HEK293 (cell line): ENCODE data around the gene FBXO3.

Experiments used
- CTCF ChIA-PET: fragments of 350-600 bp; formaldehyde crosslinking; extraction: SDS; loops from one replicate; lab custom pipeline; 2021; ENCODE audit warnings: antibody characterized with exemption; lab: Yijun Ruan, JAX
- POLR2A ChIA-PET: fragments of 300-600 bp; formaldehyde crosslinking; extraction: SDS; loops from one replicate; lab custom pipeline; 2020; ENCODE audit warnings: antibody characterized with exemption, inconsistent platforms; lab: Yijun Ruan, JAX
- H3K27ac ChIP-seq: fragments of 200-500 bp; sonication (Bioruptor generic); 2 replicates; pipeline ENCODE4 v1.5.1; 2014; ENCODE audit warnings: low read depth, low read length, control low read depth, inconsistent platforms; ENCODE audit errors: extremely low read depth
- H3K36me3 ChIP-seq, 2 experiments: fragments of 200-500 bp in 1 of 2; sonication (Bioruptor generic) in 1 of 2; 1 replicate in 1 of 2; 2 replicates in 1 of 2; pipeline ENCODE4 v1.5.1; 2014 to 2017; ENCODE audit warnings: inconsistent platforms in 2 of 2, low read length in 2 of 2; ENCODE audit not compliant: control insufficient read depth in 2 of 2, insufficient read depth in 1 of 2
- H3K4me1 ChIP-seq: fragments of 200-500 bp; sonication (Bioruptor generic); 2 replicates; pipeline ENCODE4 v1.5.1; 2014; ENCODE audit warnings: mild to moderate bottlenecking, low read length, inconsistent platforms; ENCODE audit not compliant: control insufficient read depth, insufficient read depth
- H3K4me3 ChIP-seq: 2 replicates; pipeline ENCODE4 v1.5.1; 2011; ENCODE audit warnings: low read depth, mild to moderate bottlenecking, control low read depth, low read length, moderate library complexity
- H3K9me3 ChIP-seq: fragments of 200-500 bp; sonication (Bioruptor generic); 2 replicates; pipeline ENCODE4 v1.5.1; 2014; ENCODE audit warnings: low read depth, low read length, inconsistent platforms; ENCODE audit not compliant: control insufficient read depth, insufficient read depth
- BCL11A ChIP-seq: fragments of 450-650 bp; formaldehyde crosslinking; IDR thresholded peaks from 2 replicates; pipeline ENCODE4 v1.5.1; 2016; ENCODE audit warnings: low read depth, missing biosample characterization, missing genetic modification characterization
- BCL11B ChIP-seq: fragments of 450-650 bp; formaldehyde crosslinking; IDR thresholded peaks from 2 replicates; pipeline ENCODE4 v1.5.1; 2016; ENCODE audit warnings: low read depth, missing biosample characterization, missing genetic modification characterization
- ELK4 ChIP-seq: IDR thresholded peaks from 2 replicates; pipeline ENCODE4 v1.6.1; 2011; ENCODE audit warnings: mild to moderate bottlenecking, low read depth, low read length, borderline replicate concordance
- IKZF3 ChIP-seq: fragments of 450-650 bp; IDR thresholded peaks from 2 replicates; pipeline ENCODE4 v1.5.0; 2018; ENCODE audit warnings: missing biosample characterization, mild to moderate bottlenecking, missing genetic modification characterization, moderate library complexity
- KLF16 ChIP-seq: fragments of 450-650 bp; formaldehyde crosslinking; IDR thresholded peaks from 2 replicates; pipeline ENCODE4 v1.5.1; 2017; ENCODE audit warnings: missing biosample characterization, missing genetic modification characterization
- KLF9 ChIP-seq: fragments of 450-650 bp; formaldehyde crosslinking; IDR thresholded peaks from 2 replicates; pipeline ENCODE4 v1.5.1; 2016; ENCODE audit warnings: missing biosample characterization, missing genetic modification characterization, low read depth
- PRDM1 ChIP-seq: fragments of 450-650 bp; formaldehyde crosslinking; IDR thresholded peaks from 2 replicates; pipeline ENCODE4; 2016; ENCODE audit warnings: missing biosample characterization, missing genetic modification characterization
- SALL2 ChIP-seq: fragments of 450-650 bp; formaldehyde crosslinking; IDR thresholded peaks from 2 replicates; pipeline ENCODE4 v1.5.0; 2017; ENCODE audit warnings: missing biosample characterization, mild to moderate bottlenecking, missing genetic modification characterization, borderline replicate concordance
- WT1 ChIP-seq: fragments of 450-650 bp; formaldehyde crosslinking; IDR thresholded peaks from 2 replicates; pipeline ENCODE4 v1.5.1; 2016; ENCODE audit warnings: missing biosample characterization, missing genetic modification characterization
- ZBTB10 ChIP-seq: fragments of 450-650 bp; formaldehyde crosslinking; IDR thresholded peaks from 2 replicates; pipeline ENCODE4 v1.5.1; 2016; ENCODE audit warnings: missing biosample characterization, missing genetic modification characterization
- ZBTB48 ChIP-seq: fragments of 450-650 bp; formaldehyde crosslinking; IDR thresholded peaks from 2 replicates; pipeline ENCODE4 v1.5.1; 2016; ENCODE audit warnings: missing biosample characterization, missing genetic modification characterization
- ZNF16 ChIP-seq: fragments of 450-650 bp; formaldehyde crosslinking; IDR thresholded peaks from 2 replicates; pipeline ENCODE4 v1.5.1; 2016; ENCODE audit warnings: low read depth, missing biosample characterization, missing genetic modification characterization
- ZNF23 ChIP-seq: fragments of 450-650 bp; formaldehyde crosslinking; IDR thresholded peaks from 2 replicates; pipeline ENCODE4 v1.5.1; 2016; ENCODE audit warnings: missing biosample characterization, missing genetic modification characterization, borderline replicate concordance
- ZNF335 ChIP-seq: fragments of 450-650 bp; formaldehyde crosslinking; conservative IDR thresholded peaks from 2 replicates; pipeline ENCODE4 v1.5.1; 2016; ENCODE audit warnings: missing biosample characterization, missing genetic modification characterization
- ZNF518A ChIP-seq: fragments of 450-650 bp; formaldehyde crosslinking; conservative IDR thresholded peaks from 2 replicates; pipeline ENCODE4 v1.5.1; 2016; ENCODE audit warnings: low read depth, missing biosample characterization, missing genetic modification characterization
- ZNF596 ChIP-seq: fragments of 450-650 bp; IDR thresholded peaks from 2 replicates; pipeline ENCODE4 v1.5.0; 2018; ENCODE audit warnings: missing biosample characterization, mild to moderate bottlenecking, missing genetic modification characterization, moderate library complexity
- ZNF629 ChIP-seq: fragments of 450-650 bp; formaldehyde crosslinking; IDR thresholded peaks from 2 replicates; pipeline ENCODE4 v1.5.1; 2017; ENCODE audit warnings: missing biosample characterization, missing genetic modification characterization
- ZNF701 ChIP-seq: fragments of 450-650 bp; formaldehyde crosslinking; IDR thresholded peaks from 2 replicates; pipeline ENCODE4 v1.5.1; 2016; ENCODE audit warnings: missing biosample characterization, missing genetic modification characterization
- ZNF776 ChIP-seq: fragments of 450-650 bp; formaldehyde crosslinking; IDR thresholded peaks from 2 replicates; pipeline ENCODE4 v1.5.0; 2017; ENCODE audit warnings: missing biosample characterization, missing genetic modification characterization, borderline replicate concordance
- ZNF837 ChIP-seq: fragments of 450-650 bp; formaldehyde crosslinking; IDR thresholded peaks from 2 replicates; pipeline ENCODE4 v1.5.1; 2016; ENCODE audit warnings: missing biosample characterization, missing genetic modification characterization
- ZSCAN30 ChIP-seq: fragments of 450-650 bp; IDR thresholded peaks from 2 replicates; pipeline ENCODE4 v1.5.1; 2018; ENCODE audit warnings: missing biosample characterization, mild to moderate bottlenecking, missing genetic modification characterization, moderate library complexity
- ZSCAN5A ChIP-seq: fragments of 450-650 bp; formaldehyde crosslinking; IDR thresholded peaks from 2 replicates; pipeline ENCODE4 v1.5.1; 2016; ENCODE audit warnings: missing biosample characterization, missing genetic modification characterization

FBXO3 gene

GRCh38 chr11:33767624-33768023 is 6.7 kb downstream of the FBXO3 start (continued):
- TF ChIP-seq ZBTB10 (tag by site-specific recombination): no peak
- TF ChIP-seq KLF9 (tag by site-specific recombination): no peak
- no peak for TF ChIP-seq ZSCAN30 (tag by site-specific recombination)
- no peak for TF ChIP-seq ZNF701
- no peak for TF ChIP-seq ZBTB48
- no peak for TF ChIP-seq ZNF629 (tag by site-specific recombination)

- POLR2A ChIA-PET: no interaction called here
- TF ChIP-seq ZNF776 (tag by site-specific recombination) (no peak), ZNF837 (tag by site-specific recombination) (no peak), IKZF3 (tag by site-specific recombination) (no peak), KLF9 (tag by site-specific recombination) (no peak), BCL11A (tag by site-specific recombination) (no peak), KLF16 (tag by site-specific recombination) (no peak), ZNF16 (tag by site-specific recombination) (no peak), ZNF335 (tag by site-specific recombination) (no peak), ZNF518A (tag by site-specific recombination) (no peak), ZSCAN5A (no peak)
- CTCF ChIA-PET: interaction anchor here (0.7 kb wide), 2 partner anchors 61 to 504 kb away, joined by 3 to 4 read pairs; no protein-coding TSS in a partner anchor
- no peaks in the 10 kb centered on the region for H3K4me1 ChIP-seq
- no peak overlapping the region for H3K27ac ChIP-seq
- H3K4me3 ChIP-seq: no peak overlapping the region
- H3K36me3 ChIP-seq: peaks cover 3 to 78% of the 10 kb centered on the region in 2 experiments
- no peaks in the 10 kb centered on the region for H3K9me3 ChIP-seq
Observed at GRCh38 chr11:33766085-33766484, 8.2 kb downstream of the FBXO3 start.

- ChIA-PET CTCF (interaction anchor here (0.7 to 1.1 kb wide), 3 partner anchors 41 to 68 kb away, joined by 3 read pairs; no protein-coding TSS in a partner anchor), POLR2A (interaction anchor here (0.9 kb wide), 1 partner anchor 24 kb away, joined by 4 read pairs; no protein-coding TSS in a partner anchor)
- H3K36me3 ChIP-seq: peaks cover 18 to 79% of the 10 kb centered on the region in 2 experiments
- H3K4me1 ChIP-seq: no peaks in the 10 kb centered on the region
- no peaks in the 10 kb centered on the region for H3K9me3 ChIP-seq
- no peak overlapping the region for H3K27ac ChIP-seq
- H3K4me3 ChIP-seq: no peak overlapping the region
- TF ChIP-seq BCL11B (tag by site-specific recombination) (no peak), PRDM1 (no peak), ELK4 (no peak), ZNF701 (no peak), ZNF23 (tag by site-specific recombination) (no peak), WT1 (tag by site-specific recombination) (no peak), ZNF629 (tag by site-specific recombination) (no peak), ZSCAN5A (no peak), SALL2 (tag by site-specific recombination) (no peak), ZNF596 (tag by site-specific recombination) (no peak)
Observed at GRCh38 chr11:33761471-33761870, 12.8 kb downstream of the FBXO3 start.
